ENCODE measurements around the gene MSH5. TPM values are rescaled to one million over a fixed set of nuclear protein-coding genes. Genes with fewer than 3 reads are reported as not detected.
A peak's percentile ranks its signal among the peaks of the same experiment; 100 is the strongest.

MSH5 gene
- total and polyA plus RNA-seq, 2 of the 13 experiments (the other 11 are each of a cell fraction or from before 2014, with no cell fraction given): 10.2 to 38.7 TPM

DNA sequence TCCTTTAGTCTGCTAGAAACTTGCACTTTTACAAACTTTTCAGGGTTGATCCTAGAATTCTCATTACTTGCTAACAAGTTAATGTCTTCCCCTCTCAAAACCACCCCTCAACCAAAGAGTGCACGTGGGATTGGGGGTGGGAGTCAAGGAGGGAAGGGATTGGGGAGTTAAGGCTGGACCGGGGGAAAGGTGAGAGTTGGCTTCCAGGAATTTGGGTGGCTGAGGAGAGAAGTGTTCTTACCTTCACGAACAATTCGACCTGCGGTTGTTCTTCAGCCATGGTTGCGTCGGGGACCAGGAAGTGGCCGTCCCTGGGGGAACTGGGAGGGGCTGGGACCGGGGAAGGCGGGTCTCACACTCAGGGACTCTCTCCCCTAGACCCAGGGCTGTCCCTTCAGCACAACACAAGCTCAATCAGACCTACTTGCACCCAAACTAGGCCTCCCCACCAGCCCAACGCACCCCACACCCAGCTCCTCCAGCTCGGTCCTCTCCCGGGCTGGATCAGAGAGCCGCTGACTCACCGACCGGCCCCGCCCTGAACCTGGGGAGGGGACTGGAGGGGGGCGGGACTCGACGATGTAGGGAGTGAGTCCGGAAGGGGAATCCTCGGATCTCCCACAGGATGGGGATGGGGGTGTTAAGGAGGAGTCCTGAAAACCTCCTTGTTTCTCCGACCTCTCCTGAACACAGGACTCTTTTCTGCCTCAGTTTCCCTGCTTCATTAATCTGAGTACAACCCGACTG is 3.6 kb upstream of the MSH5 start, which contains the start of gene CLIC1 (continued):
- TF ChIP-seq, protein P1, sequence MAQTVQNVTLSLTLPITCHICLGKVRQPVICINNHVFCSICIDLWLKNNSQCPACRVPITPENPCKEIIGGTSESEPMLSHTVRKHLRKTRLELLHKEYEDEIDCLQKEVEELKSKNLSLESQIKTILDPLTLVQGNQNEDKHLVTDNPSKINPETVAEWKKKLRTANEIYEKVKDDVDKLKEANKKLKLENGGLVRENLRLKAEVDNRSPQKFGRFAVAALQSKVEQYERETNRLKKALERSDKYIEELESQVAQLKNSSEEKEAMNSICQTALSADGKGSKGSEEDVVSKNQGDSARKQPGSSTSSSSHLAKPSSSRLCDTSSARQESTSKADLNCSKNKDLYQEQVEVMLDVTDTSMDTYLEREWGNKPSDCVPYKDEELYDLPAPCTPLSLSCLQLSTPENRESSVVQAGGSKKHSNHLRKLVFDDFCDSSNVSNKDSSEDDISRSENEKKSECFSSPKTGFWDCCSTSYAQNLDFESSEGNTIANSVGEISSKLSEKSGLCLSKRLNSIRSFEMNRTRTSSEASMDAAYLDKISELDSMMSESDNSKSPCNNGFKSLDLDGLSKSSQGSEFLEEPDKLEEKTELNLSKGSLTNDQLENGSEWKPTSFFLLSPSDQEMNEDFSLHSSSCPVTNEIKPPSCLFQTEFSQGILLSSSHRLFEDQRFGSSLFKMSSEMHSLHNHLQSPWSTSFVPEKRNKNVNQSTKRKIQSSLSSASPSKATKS (CRISPR knock-in tag; IDR thresholded peaks at IDR 0.05): no peak
- TF ChIP-seq, protein P2, sequence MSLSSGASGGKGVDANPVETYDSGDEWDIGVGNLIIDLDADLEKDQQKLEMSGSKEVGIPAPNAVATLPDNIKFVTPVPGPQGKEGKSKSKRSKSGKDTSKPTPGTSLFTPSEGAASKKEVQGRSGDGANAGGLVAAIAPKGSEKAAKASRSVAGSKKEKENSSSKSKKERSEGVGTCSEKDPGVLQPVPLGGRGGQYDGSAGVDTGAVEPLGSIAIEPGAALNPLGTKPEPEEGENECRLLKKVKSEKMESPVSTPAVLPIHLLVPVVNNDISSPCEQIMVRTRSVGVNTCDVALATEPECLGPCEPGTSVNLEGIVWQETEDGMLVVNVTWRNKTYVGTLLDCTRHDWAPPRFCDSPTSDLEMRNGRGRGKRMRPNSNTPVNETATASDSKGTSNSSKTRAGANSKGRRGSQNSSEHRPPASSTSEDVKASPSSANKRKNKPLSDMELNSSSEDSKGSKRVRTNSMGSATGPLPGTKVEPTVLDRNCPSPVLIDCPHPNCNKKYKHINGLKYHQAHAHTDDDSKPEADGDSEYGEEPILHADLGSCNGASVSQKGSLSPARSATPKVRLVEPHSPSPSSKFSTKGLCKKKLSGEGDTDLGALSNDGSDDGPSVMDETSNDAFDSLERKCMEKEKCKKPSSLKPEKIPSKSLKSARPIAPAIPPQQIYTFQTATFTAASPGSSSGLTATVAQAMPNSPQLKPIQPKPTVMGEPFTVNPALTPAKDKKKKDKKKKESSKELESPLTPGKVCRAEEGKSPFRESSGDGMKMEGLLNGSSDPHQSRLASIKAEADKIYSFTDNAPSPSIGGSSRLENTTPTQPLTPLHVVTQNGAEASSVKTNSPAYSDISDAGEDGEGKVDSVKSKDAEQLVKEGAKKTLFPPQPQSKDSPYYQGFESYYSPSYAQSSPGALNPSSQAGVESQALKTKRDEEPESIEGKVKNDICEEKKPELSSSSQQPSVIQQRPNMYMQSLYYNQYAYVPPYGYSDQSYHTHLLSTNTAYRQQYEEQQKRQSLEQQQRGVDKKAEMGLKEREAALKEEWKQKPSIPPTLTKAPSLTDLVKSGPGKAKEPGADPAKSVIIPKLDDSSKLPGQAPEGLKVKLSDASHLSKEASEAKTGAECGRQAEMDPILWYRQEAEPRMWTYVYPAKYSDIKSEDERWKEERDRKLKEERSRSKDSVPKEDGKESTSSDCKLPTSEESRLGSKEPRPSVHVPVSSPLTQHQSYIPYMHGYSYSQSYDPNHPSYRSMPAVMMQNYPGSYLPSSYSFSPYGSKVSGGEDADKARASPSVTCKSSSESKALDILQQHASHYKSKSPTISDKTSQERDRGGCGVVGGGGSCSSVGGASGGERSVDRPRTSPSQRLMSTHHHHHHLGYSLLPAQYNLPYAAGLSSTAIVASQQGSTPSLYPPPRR (CRISPR knock-in tag; IDR thresholded peaks at IDR 0.05; ENCODE audit: borderline replicate concordance): peak; percentile 69; the same call in 1 of the 2 replicates
- TF ChIP-seq SETDB1 (CRISPR knock-in tag; IDR thresholded peaks at IDR 0.05; ENCODE audit: borderline replicate concordance) (no peak), ZNF44 (CRISPR knock-in tag; IDR thresholded peaks at IDR 0.05) (no peak), SMARCE1 (IDR thresholded peaks at IDR 0.05; ENCODE audit: borderline replicate concordance) (no peak), SMAD1 (CRISPR knock-in tag; IDR thresholded peaks at IDR 0.05; ENCODE audit: borderline replicate concordance, low read depth) (no peak; the same call in 1 of the 2 replicates), TMF1 (CRISPR knock-in tag; IDR thresholded peaks at IDR 0.05; ENCODE audit: low read depth) (no peak), EED (CRISPR knock-in tag; IDR thresholded peaks at IDR 0.05) (no peak)
- TF ChIP-seq, protein P3, sequence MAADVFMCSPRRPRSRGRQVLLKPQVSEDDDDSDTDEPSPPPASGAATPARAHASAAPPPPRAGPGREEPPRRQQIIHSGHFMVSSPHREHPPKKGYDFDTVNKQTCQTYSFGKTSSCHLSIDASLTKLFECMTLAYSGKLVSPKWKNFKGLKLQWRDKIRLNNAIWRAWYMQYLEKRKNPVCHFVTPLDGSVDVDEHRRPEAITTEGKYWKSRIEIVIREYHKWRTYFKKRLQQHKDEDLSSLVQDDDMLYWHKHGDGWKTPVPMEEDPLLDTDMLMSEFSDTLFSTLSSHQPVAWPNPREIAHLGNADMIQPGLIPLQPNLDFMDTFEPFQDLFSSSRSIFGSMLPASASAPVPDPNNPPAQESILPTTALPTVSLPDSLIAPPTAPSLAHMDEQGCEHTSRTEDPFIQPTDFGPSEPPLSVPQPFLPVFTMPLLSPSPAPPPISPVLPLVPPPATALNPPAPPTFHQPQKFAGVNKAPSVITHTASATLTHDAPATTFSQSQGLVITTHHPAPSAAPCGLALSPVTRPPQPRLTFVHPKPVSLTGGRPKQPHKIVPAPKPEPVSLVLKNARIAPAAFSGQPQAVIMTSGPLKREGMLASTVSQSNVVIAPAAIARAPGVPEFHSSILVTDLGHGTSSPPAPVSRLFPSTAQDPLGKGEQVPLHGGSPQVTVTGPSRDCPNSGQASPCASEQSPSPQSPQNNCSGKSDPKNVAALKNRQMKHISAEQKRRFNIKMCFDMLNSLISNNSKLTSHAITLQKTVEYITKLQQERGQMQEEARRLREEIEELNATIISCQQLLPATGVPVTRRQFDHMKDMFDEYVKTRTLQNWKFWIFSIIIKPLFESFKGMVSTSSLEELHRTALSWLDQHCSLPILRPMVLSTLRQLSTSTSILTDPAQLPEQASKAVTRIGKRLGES (CRISPR knock-in tag; IDR thresholded peaks at IDR 0.05; ENCODE audit: borderline replicate concordance): no peak
- TF ChIP-seq, protein P4, sequence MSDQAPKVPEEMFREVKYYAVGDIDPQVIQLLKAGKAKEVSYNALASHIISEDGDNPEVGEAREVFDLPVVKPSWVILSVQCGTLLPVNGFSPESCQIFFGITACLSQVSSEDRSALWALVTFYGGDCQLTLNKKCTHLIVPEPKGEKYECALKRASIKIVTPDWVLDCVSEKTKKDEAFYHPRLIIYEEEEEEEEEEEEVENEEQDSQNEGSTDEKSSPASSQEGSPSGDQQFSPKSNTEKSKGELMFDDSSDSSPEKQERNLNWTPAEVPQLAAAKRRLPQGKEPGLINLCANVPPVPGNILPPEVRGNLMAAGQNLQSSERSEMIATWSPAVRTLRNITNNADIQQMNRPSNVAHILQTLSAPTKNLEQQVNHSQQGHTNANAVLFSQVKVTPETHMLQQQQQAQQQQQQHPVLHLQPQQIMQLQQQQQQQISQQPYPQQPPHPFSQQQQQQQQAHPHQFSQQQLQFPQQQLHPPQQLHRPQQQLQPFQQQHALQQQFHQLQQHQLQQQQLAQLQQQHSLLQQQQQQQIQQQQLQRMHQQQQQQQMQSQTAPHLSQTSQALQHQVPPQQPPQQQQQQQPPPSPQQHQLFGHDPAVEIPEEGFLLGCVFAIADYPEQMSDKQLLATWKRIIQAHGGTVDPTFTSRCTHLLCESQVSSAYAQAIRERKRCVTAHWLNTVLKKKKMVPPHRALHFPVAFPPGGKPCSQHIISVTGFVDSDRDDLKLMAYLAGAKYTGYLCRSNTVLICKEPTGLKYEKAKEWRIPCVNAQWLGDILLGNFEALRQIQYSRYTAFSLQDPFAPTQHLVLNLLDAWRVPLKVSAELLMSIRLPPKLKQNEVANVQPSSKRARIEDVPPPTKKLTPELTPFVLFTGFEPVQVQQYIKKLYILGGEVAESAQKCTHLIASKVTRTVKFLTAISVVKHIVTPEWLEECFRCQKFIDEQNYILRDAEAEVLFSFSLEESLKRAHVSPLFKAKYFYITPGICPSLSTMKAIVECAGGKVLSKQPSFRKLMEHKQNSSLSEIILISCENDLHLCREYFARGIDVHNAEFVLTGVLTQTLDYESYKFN (CRISPR knock-in tag; conservative IDR thresholded peaks at IDR 0.05): peak; percentile 65
- TF ChIP-seq, protein P5, sequence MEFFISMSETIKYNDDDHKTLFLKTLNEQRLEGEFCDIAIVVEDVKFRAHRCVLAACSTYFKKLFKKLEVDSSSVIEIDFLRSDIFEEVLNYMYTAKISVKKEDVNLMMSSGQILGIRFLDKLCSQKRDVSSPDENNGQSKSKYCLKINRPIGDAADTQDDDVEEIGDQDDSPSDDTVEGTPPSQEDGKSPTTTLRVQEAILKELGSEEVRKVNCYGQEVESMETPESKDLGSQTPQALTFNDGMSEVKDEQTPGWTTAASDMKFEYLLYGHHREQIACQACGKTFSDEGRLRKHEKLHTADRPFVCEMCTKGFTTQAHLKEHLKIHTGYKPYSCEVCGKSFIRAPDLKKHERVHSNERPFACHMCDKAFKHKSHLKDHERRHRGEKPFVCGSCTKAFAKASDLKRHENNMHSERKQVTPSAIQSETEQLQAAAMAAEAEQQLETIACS (CRISPR knock-in tag; IDR thresholded peaks at IDR 0.05): no peak

All from HepG2 (cell line).